HAP-1 (cell line): Measurements from ENCODE around the gene CEP112.

Experiments used
- DNase-seq, 2 experiments: peaks; one replicate each; pipeline ENCODE4 v3.0.0-alpha.2; 2016 to 2020; ENCODE audit warnings: low spot score in 2 of 2
- H3K27me3 ChIP-seq: fragments of 250-450 bp; sonication (Bioruptor Pico); 2 replicates; pipeline ENCODE4 v1.5.1; 2020; ENCODE audit warnings: low read depth, mild to moderate bottlenecking, moderate library complexity
- H3K36me3 ChIP-seq: fragments of 250-450 bp; sonication (Bioruptor Pico); replicated peaks from 2 replicates; pipeline ENCODE4 v1.5.1; 2020; ENCODE audit warnings: mild to moderate bottlenecking
- H3K4me1 ChIP-seq: fragments of 250-450 bp; sonication (Bioruptor Pico); 2 replicates; pipeline ENCODE4 v1.5.1; 2020; ENCODE audit warnings: mild to moderate bottlenecking
- H3K4me3 ChIP-seq: fragments of 250-450 bp; sonication (Bioruptor Pico); 2 replicates; pipeline ENCODE4 v1.5.1; 2020; ENCODE audit warnings: mild to moderate bottlenecking, moderate library complexity
- H3K9me3 ChIP-seq: fragments of 250-450 bp; sonication (Bioruptor Pico); 2 replicates; pipeline ENCODE4 v1.5.1; 2020; ENCODE audit warnings: mild to moderate bottlenecking, moderate library complexity
- in situ Hi-C: fragments of 300-500 bp; cut with MboI; formaldehyde crosslinking; loops from 3 replicates; pipeline ENCODE4 v1.14.3; 2020; ENCODE audit warnings: low sequenced_read_pairs, inconsistent platforms, mixed read lengths

CEP112 gene

DNA sequence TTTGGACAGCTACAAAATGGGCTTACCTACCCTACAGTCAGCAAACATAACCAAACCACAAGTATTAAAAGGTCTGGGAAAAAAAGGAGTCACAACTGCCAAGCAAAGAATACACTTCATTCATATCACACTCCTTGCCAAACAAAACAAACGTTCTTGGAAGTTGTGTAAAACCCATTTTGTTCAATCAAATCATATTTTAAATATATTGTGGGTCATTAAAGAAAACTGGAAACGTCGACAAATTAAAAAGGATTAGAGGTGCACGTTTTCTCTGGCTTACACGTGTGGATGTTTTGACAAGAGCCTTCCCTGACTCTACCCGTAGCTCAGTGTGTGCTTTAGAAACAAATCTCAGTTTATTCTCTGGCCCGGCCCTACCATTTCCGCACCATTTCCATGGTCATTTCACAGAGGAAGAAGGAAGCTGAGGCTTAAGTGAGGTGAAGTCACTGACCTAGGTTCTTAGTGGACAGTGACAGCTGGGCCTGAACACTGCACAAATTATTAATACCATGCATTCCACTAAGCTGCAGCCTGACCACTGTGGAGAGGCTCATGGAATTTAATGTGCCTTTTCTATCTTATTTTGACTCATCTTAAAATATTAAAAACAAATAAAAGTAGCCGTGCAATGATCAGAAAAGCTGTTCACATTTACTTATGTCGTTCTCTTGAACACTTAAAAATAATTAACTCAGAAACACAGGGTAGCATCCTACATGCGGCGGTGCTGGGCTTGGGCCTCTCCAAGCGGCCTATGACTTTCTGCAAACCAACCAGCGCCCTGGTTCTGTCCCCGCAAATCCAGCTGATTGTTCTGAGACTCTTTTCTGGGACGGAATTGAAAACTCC lies 968 bp downstream of the CEP112 start:
- 0 out of 2 replicates have a peak, but pooled peaks cover 3% of the 10 kb centered on the region for H3K36me3 ChIP-seq
- DNase-seq: peak in 1 of 2 experiments; percentile 9
- H3K4me3 ChIP-seq: peak overlapping the region; percentile 57
- H3K4me1 ChIP-seq: peaks cover 19% of the 10 kb centered on the region
- no peaks in the 10 kb centered on the region for H3K27me3 ChIP-seq
- no peaks in the 10 kb centered on the region for H3K9me3 ChIP-seq
- in situ Hi-C loops: no loop called here

DNA sequence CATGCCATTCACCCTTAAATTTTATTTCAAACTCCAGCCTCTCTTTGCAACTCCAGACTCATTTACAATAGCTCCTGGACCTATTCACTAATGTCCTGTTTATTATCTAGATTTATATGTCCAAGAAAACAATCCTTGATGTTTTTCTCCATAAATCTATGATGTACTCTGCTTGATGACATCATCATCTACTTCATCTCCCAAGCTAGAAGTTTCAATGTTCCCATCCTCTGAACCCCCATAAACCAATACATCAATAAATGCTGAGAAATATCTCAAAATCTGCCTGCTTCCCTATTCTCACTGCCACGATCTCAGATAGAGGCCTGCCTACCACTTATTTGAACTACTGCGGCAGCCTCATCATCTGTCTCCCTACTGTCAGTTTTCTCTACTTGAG lies 4.2 kb downstream of the CEP112 start:
- peaks cover 7% of the 10 kb centered on the region for H3K36me3 ChIP-seq
- no peak overlapping the region for H3K4me3 ChIP-seq
- in situ Hi-C loops: no loop called here
- H3K4me1 ChIP-seq: peaks cover 19% of the 10 kb centered on the region
- no peaks in the 10 kb centered on the region for H3K27me3 ChIP-seq
- H3K9me3 ChIP-seq: no peaks in the 10 kb centered on the region
- DNase-seq: no peak

DNA sequence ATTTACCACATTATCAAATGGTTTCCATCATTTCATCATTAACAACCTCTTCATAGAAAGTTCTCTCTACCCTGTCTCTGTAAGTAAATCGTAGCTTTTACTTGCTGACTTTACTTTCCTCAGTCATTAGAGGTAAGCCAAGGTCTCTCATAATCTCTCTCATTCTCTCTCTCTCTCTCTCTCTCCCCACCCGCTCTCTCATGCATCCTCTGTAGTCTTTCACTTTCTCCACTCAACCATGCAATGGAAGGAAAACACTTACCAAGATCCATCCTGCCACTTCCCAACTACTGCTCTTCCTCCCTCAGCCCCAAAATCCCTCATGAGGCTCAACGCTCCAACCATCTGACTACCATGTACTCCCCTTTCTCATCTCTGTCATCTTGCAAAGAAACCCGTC lies 6.1 kb downstream of the CEP112 start:
- H3K36me3 ChIP-seq: peaks cover 12% of the 10 kb centered on the region
- H3K4me3 ChIP-seq: no peak overlapping the region
- peaks cover 10% of the 10 kb centered on the region for H3K4me1 ChIP-seq
- DNase-seq: no peak
- no peaks in the 10 kb centered on the region for H3K9me3 ChIP-seq
- no peaks in the 10 kb centered on the region for H3K27me3 ChIP-seq
- in situ Hi-C loops: no loop called here

DNA sequence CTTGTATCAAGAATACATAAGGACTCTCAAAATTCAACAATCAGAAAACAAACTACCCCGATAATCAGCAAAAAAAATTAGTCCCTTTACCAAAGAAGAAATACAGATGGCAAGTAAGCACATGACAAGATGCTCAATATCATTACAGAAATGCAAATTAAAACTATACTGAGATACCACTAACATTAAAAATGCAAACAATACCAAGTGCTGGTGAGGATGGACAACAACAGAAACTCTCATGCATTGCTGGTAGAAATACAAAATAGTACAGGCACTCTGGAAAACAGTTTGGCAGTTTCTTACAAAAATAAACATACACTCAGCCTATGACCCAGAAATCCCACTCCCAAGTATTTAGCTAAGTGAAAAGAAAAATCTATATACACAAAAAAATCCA lies 7.5 kb downstream of the CEP112 start:
- in situ Hi-C loops: no loop called here
- peaks cover 4% of the 10 kb centered on the region; the same call in 1 of the 2 replicates for H3K4me1 ChIP-seq
- H3K36me3 ChIP-seq: peaks cover 12% of the 10 kb centered on the region
- H3K27me3 ChIP-seq: no peaks in the 10 kb centered on the region
- H3K9me3 ChIP-seq: no peaks in the 10 kb centered on the region
- no peak for DNase-seq
- no peak overlapping the region for H3K4me3 ChIP-seq

DNA sequence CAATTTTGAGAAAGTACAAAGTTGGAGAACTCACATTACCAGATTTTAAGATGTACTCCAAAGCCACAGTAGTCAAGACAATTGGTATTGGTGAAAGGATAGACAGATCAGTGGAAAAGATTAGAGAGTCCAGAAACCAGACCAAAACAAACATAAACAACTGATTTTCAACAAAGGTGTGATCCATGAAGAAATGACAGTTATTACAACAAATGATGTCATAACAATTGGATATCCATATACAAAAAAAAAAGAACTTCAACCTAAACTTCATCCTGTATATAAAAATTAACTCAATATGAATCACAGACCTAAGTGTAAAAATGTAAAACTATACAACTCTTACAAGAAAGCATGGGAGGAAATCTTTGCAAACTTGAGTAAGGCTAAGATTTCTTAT lies 8.4 kb downstream of the CEP112 start:
- H3K9me3 ChIP-seq: no peaks in the 10 kb centered on the region
- no peaks in the 10 kb centered on the region for H3K4me1 ChIP-seq
- H3K4me3 ChIP-seq: no peak overlapping the region
- DNase-seq: no peak
- H3K27me3 ChIP-seq: no peaks in the 10 kb centered on the region
- peaks cover 9% of the 10 kb centered on the region for H3K36me3 ChIP-seq
- in situ Hi-C loops: no loop called here

DNA sequence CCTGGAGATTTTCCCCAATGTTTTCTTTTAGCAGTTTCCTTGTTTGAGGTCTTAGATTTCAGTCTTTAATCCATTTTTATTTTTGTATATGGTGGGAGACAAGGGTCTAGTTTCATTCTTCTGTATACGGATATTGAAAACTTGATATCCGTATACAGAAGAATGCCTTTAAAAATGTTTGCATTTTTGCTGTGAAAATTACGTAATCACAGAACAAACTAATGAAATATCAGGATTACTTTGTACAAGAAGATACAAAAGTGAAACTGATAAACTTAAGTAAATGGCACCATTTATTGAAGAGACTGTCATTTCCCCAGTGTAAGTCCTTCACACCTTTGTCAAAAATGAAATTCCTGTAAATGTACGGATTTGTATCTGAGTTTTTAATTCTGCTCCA lies 13.3 kb downstream of the CEP112 start:
- Histone ChIP-seq H3K36me3 (peaks cover 9% of the 10 kb centered on the region), H3K27me3 (no peaks in the 10 kb centered on the region), H3K4me1 (no peaks in the 10 kb centered on the region), H3K4me3 (no peak overlapping the region), H3K9me3 (no peaks in the 10 kb centered on the region)
- in situ Hi-C loops: no loop called here
- no peak for DNase-seq

DNA sequence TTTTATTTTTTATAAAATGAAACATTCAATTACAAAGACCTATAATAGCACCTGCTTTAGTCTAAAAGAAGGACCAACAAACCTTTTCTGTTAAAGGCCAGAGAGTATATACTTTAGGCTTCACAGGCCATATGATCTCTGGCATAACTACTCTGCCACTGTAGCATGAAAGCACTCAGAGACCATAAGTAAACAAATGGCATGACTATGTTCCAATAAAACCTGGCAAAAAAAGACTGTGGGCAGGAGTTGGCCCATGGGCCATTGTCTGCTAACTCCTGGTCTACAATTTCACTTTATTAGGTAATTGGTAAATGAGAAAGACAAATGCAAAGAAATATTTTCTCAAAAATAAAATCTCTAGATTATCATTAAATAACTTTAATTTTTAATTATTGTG lies 14.9 kb downstream of the CEP112 start:
- Histone ChIP-seq H3K4me3 (no peak overlapping the region), H3K4me1 (no peaks in the 10 kb centered on the region), H3K27me3 (no peaks in the 10 kb centered on the region), H3K36me3 (no peaks in the 10 kb centered on the region), H3K9me3 (no peaks in the 10 kb centered on the region)
- DNase-seq: no peak
- in situ Hi-C loops: no loop called here

DNA sequence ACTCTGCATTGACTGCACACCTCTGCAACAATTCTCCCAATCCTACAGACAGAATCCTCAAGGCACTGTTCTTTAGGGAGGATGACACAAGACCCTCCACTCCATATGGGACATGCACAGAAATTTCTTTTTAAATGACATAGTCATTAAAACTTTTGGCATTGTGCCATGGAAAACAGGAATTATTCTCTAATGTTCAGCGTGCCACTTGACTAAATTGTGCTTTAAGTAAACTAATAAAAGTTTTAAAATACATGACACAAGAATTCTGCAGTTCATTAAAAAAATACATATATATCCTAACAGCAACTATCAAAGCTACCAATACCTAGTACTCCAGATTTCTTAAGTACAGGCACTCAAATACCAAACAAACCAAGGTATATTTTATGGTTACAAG lies 16.0 kb downstream of the CEP112 start:
- no peaks in the 10 kb centered on the region; the same call in 1 of the 2 replicates for H3K27me3 ChIP-seq
- H3K9me3 ChIP-seq: no peaks in the 10 kb centered on the region
- H3K4me1 ChIP-seq: no peaks in the 10 kb centered on the region
- no peaks in the 10 kb centered on the region for H3K36me3 ChIP-seq
- in situ Hi-C loops: no loop called here
- no peak for DNase-seq
- no peak overlapping the region for H3K4me3 ChIP-seq

DNA sequence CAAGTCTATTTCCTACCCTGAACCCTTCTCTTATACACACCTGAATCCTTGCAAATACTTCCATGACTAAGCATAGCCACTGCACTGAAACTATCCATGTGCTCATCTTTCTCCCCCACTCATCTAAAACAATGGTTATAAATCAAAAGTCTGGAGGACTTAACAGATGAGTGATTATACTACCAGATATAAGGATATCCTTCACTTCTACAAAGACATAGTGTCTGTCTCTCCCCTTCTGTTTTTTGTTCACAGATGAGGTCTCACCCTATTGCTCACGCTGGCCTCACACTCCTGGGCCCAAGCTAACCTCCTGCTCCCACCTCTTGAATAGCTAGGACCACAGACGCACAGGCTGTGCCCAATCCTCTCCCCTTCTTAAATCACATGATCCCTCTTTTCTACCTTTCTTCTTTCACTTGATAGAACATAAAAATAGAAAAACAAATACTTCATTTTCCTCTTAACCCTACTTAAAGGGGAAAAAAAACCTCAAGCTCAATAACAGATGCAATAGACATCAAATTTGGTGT lies 19.2 kb downstream of the CEP112 start:
- H3K4me3 ChIP-seq: no peak overlapping the region
- H3K9me3 ChIP-seq: no peaks in the 10 kb centered on the region
- H3K4me1 ChIP-seq: no peaks in the 10 kb centered on the region
- H3K36me3 ChIP-seq: no peaks in the 10 kb centered on the region
- in situ Hi-C loops: loop anchor here (25.0 kb wide), 3 partner anchors 460 to 885 kb away; partner anchors contain the start of gene AXIN2
- no peaks in the 10 kb centered on the region; the same call in 1 of the 2 replicates for H3K27me3 ChIP-seq
- DNase-seq: no peak

DNA sequence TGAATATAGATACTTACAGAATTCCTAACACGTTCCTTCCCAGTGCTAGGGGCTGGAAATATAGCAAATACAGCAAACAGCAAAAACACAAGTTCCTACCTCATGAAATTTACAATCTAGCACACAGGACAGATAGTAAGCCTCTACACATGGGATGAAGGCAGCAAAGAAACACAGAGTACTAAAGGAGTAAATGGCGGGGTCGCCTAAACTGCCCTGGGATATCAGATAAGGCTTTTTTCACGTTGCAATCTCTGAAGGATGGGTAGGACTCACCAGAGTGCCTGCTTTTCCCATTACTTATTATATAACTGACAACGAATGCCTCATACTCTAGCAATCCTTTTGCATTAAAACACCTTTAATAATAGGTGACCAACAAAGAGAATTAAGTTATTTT lies 19.8 kb downstream of the CEP112 start:
- H3K36me3 ChIP-seq: no peaks in the 10 kb centered on the region
- H3K9me3 ChIP-seq: no peaks in the 10 kb centered on the region
- no peak for DNase-seq
- in situ Hi-C loops: loop anchor here (25.0 kb wide), 3 partner anchors 460 to 885 kb away; partner anchors contain the start of gene AXIN2
- H3K4me1 ChIP-seq: no peaks in the 10 kb centered on the region
- no peak overlapping the region for H3K4me3 ChIP-seq
- no peaks in the 10 kb centered on the region; the same call in 1 of the 2 replicates for H3K27me3 ChIP-seq

DNA sequence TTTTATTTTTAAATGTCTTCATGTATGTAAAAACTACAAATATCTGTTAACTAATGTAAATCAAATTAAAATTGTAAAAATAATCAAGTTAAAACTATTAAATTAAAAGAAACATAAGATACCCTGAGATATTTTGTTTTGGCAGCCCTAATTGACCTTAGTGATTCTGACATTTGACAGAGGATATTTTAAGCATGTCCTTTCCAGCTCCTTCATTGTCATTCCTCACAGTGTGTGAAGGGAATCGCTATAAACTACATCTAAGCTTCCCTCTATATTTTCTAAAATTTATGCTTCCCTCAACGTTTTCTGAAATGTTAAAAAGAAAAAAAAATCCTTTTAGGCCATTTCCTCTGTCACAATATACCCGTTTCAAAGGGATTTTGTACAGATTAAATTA lies 20.2 kb downstream of the CEP112 start:
- Histone ChIP-seq H3K4me3 (no peak overlapping the region), H3K27me3 (no peaks in the 10 kb centered on the region; the same call in 1 of the 2 replicates), H3K9me3 (no peaks in the 10 kb centered on the region), H3K4me1 (no peaks in the 10 kb centered on the region), H3K36me3 (no peaks in the 10 kb centered on the region)
- in situ Hi-C loops: loop anchor here (25.0 kb wide), 3 partner anchors 459 to 884 kb away; partner anchors contain the start of gene AXIN2
- DNase-seq: no peak

DNA sequence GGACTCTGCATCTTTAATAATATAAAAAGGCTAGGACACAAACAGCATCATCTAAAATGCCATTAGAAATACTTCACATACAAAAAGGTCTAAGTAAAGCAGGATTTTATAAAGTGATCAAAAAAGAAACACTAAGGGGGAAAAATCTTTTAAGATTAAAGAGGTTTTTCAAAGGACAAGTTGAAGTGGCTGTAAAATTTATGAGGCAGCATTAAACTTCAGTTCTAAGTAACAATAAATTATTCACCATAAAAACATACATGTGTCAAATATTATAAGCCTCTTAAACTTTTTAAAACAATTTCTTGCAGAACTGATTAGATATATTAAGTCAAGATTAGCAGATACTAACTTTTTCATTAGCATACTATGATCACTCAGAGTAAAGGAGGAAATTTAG lies 20.8 kb downstream of the CEP112 start:
- H3K4me3 ChIP-seq: no peak overlapping the region
- H3K4me1 ChIP-seq: no peaks in the 10 kb centered on the region
- no peak for DNase-seq
- H3K36me3 ChIP-seq: no peaks in the 10 kb centered on the region
- H3K27me3 ChIP-seq: no peaks in the 10 kb centered on the region; the same call in 1 of the 2 replicates
- no peaks in the 10 kb centered on the region for H3K9me3 ChIP-seq
- in situ Hi-C loops: loop anchor here (25.0 kb wide), 3 partner anchors 459 to 884 kb away; partner anchors contain the start of gene AXIN2

DNA sequence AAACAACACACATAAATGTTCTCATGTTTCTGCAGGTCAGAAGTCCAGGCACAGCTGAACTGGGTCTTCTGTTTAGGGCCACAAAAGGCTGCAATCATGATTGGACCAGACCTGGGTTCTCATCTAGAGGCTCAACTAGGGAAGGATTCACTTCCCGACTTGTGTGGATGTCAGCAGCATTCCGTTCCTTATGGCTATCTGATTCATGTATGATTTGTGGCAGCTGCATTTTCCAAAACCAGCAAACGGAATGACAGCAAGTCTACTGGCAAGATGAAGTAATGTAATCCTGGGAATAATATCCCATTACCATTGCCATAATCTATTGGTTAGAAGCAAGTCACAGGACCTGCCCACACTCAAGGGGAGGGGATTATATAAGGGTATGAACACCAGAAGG lies 22.1 kb downstream of the CEP112 start:
- no peak overlapping the region for H3K4me3 ChIP-seq
- no peak for DNase-seq
- no peaks in the 10 kb centered on the region for H3K36me3 ChIP-seq
- no peaks in the 10 kb centered on the region for H3K9me3 ChIP-seq
- H3K27me3 ChIP-seq: no peaks in the 10 kb centered on the region; the same call in 1 of the 2 replicates
- in situ Hi-C loops: loop anchor here (25.0 kb wide), 3 partner anchors 458 to 883 kb away; partner anchors contain the start of gene AXIN2
- H3K4me1 ChIP-seq: no peaks in the 10 kb centered on the region

DNA sequence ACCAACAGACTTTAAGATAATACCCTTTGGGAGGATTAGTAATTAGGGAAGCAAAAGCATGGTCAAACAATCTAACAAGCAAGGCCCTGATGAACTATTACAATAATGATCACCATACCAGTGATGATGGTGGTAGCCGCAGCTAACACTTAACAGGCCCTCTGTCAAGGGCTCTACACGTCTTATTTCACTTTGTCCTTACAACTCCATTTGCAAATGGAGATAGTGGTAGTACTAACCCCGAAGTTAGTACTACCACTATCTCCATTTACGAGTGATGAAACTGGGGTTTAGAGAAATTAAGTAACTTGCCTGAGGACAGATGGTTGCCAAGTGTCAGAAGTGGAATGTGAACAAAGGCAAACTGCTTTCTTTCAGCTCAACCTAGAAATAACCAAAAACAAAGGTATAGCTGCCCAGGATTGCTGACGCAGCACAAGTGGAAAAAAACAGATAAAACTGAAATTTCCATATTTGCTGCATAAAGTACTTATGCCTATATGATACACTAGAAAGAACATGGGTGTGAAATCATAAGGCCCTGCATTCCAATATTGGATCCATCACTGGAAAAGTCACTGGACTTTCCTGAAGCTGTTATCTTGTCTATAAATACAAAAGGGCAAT lies 24.6 kb downstream of the CEP112 start:
- Histone ChIP-seq H3K36me3 (no peaks in the 10 kb centered on the region), H3K4me3 (no peak overlapping the region), H3K27me3 (no peaks in the 10 kb centered on the region; the same call in 1 of the 2 replicates), H3K4me1 (no peaks in the 10 kb centered on the region), H3K9me3 (no peaks in the 10 kb centered on the region)
- DNase-seq: no peak
- in situ Hi-C loops: loop anchor here (25.0 kb wide), 3 partner anchors 455 to 880 kb away; partner anchors contain the start of gene AXIN2
